GM12878 (cell line): Measurements from ENCODE around the gene CLASP1. TPM values are rescaled to one million over a fixed set of nuclear protein-coding genes. Genes with fewer than 3 reads are reported as not detected.
A peak's percentile ranks its signal among the peaks of the same experiment; 100 is the strongest.
"Not testable (repeated sequence)": the region's sequence is repeated elsewhere in the genome, so short reads cannot be mapped to it uniquely, and the experiment has no call there.

Source experiments
- ATAC-seq: fragments of 200-7000 bp; cut with Tn5 transposase; 3 replicates; pipeline ENCODE4 v1.9.1; 2020; ENCODE audit warnings: mild to moderate bottlenecking, moderate library complexity
- BruUV-seq: library from RNA; stranded (reverse); fragments of 400-500 nt; replicated peaks from 2 replicates; lab custom pipeline; 2021; lab: Mats Ljungman, UMichigan
- CTCF ChIA-PET: fragments of 300-600 bp; sonication (Branson Sonifier 250); formaldehyde crosslinking; extraction: SDS; loops from one replicate; lab custom pipeline; 2021; ENCODE audit warnings: inconsistent platforms; lab: Yijun Ruan, JAX
- POLR2A ChIA-PET: fragments of 350-600 bp; formaldehyde crosslinking; extraction: SDS; loops from one replicate; lab custom pipeline; 2021; ENCODE audit warnings: inconsistent platforms; lab: Charles Lee
- RAD21 ChIA-PET: fragments of 300-600 bp; sonication (Branson Sonifier 250); formaldehyde crosslinking; loops from one replicate; lab custom pipeline; 2023; ENCODE audit warnings: antibody characterized with exemption; ENCODE audit not compliant: unreplicated experiment; lab: Charles Lee
- SMC1A ChIA-PET: fragments of 300-600 bp; sonication (Branson Sonifier 250); formaldehyde crosslinking; loops from one replicate; lab custom pipeline; 2023; ENCODE audit not compliant: unreplicated experiment, uncharacterized antibody; lab: Charles Lee
- DNase-seq: peaks from one replicate; pipeline ENCODE4 v3.0.0-alpha.2; 2011; ENCODE audit warnings: low read depth, low spot score
- FAIRE-seq: peaks from 3 replicates; lab custom pipeline; 2011; peaks lifted over from hg19 to GRCh38; lab: Jason Lieb, UNC
- H2AFZ ChIP-seq: 2 replicates; pipeline ENCODE4 v1.6.0; 2011; ENCODE audit warnings: low read depth, low read length, control low read depth; ENCODE audit not compliant: control insufficient read depth
- H3K27ac ChIP-seq: 2 replicates; pipeline ENCODE4 v1.5.1; 2011; ENCODE audit warnings: control low read depth; ENCODE audit not compliant: control insufficient read depth, insufficient read depth
- H3K27me3 ChIP-seq, 2 experiments: replicated peaks in 1 of 2; 2 replicates each; pipeline versions ENCODE4 v1.6.0 to v1.6.1; 2011; ENCODE audit warnings: low read length in 1 of 2; ENCODE audit not compliant: control insufficient read depth in 2 of 2, insufficient read depth in 2 of 2
- H3K36me3 ChIP-seq, 2 experiments: 2 replicates each; pipeline ENCODE4 v1.5.1; 2011; ENCODE audit warnings: low read length in 1 of 2; ENCODE audit not compliant: control insufficient read depth in 2 of 2, insufficient read depth in 2 of 2
- H3K4me1 ChIP-seq: 2 replicates; pipeline ENCODE4 v1.6.1; 2011; ENCODE audit warnings: mild to moderate bottlenecking, low read length, moderate library complexity, mixed read lengths; ENCODE audit not compliant: control insufficient read depth, insufficient read depth
- H3K4me2 ChIP-seq: 2 replicates; pipeline ENCODE4 v1.6.0; 2011; ENCODE audit warnings: control low read depth; ENCODE audit not compliant: control insufficient read depth, insufficient read depth
- H3K4me3 ChIP-seq: fragments of 200-600 bp; sonication (generic); 2 replicates; pipeline ENCODE4 v1.5.1; 2016
- H3K79me2 ChIP-seq: 2 replicates; pipeline ENCODE4 v1.6.0; 2011; ENCODE audit warnings: low read length; ENCODE audit not compliant: control insufficient read depth, insufficient read depth
- H3K9ac ChIP-seq: 2 replicates; pipeline ENCODE4 v1.8.0; 2011; ENCODE audit warnings: low read length, control low read depth, mixed read lengths; ENCODE audit not compliant: control insufficient read depth, insufficient read depth
- H3K9me3 ChIP-seq: replicated peaks from 3 replicates; pipeline ENCODE4 v1.5.1; 2011; ENCODE audit warnings: mild to moderate bottlenecking, low read length; ENCODE audit not compliant: control insufficient read depth, insufficient read depth
- H4K20me1 ChIP-seq: 2 replicates; pipeline ENCODE4 v1.6.0; 2011; ENCODE audit not compliant: control insufficient read depth, insufficient read depth
- ATF7 ChIP-seq: fragments of 450-650 bp; IDR thresholded peaks from 2 replicates; pipeline ENCODE4 v1.6.1; 2016; ENCODE audit warnings: low read depth, mild to moderate bottlenecking
- BCL11A ChIP-seq: IDR thresholded peaks from 2 replicates; pipeline ENCODE4 v1.6.1; 2011; ENCODE audit warnings: low read depth, low read length
- BHLHE40 ChIP-seq, 2 experiments: fragments of 450-650 bp in 1 of 2; IDR thresholded peaks; 2 replicates each; pipeline ENCODE4 v1.6.1; 2011 to 2017; ENCODE audit warnings: low read depth in 2 of 2, borderline replicate concordance in 1 of 2, improper control_type of control experiment in 1 of 2, low read length in 1 of 2, mild to moderate bottlenecking in 1 of 2
- BMI1 ChIP-seq: fragments of 450-650 bp; IDR thresholded peaks from 2 replicates; pipeline ENCODE4 v1.6.1; 2016; ENCODE audit warnings: mild to moderate bottlenecking, moderate library complexity, borderline replicate concordance
- DPF2 ChIP-seq: fragments of 450-650 bp; IDR thresholded peaks from 2 replicates; pipeline ENCODE4 v1.6.1; 2017; ENCODE audit warnings: mild to moderate bottlenecking
- GATAD2B ChIP-seq: fragments of 450-650 bp; conservative IDR thresholded peaks from 2 replicates; pipeline ENCODE4 v1.6.1; 2017; ENCODE audit warnings: low read depth, mild to moderate bottlenecking, moderate library complexity
- HDGF ChIP-seq: fragments of 450-650 bp; IDR thresholded peaks from 2 replicates; pipeline ENCODE4 v1.6.1; 2016; ENCODE audit warnings: antibody characterized with exemption
- IKZF1 ChIP-seq: fragments of 450-650 bp; conservative IDR thresholded peaks from 2 replicates; pipeline ENCODE4 v1.6.1; 2017; ENCODE audit warnings: antibody characterized with exemption, mild to moderate bottlenecking
- MEF2B ChIP-seq: fragments of 450-650 bp; IDR thresholded peaks from 2 replicates; pipeline ENCODE4 v1.6.1; 2018; ENCODE audit warnings: mild to moderate bottlenecking, moderate library complexity; ENCODE audit not compliant: partially characterized antibody, poor library complexity, severe bottlenecking
- MTA2 ChIP-seq: fragments of 450-650 bp; IDR thresholded peaks from 2 replicates; pipeline ENCODE4 v1.6.1; 2016; ENCODE audit warnings: low read depth, mild to moderate bottlenecking, moderate library complexity
- NBN ChIP-seq: fragments of 450-650 bp; IDR thresholded peaks from 2 replicates; pipeline ENCODE4 v1.6.1; 2016
- NR2F1 ChIP-seq: fragments of 450-650 bp; conservative IDR thresholded peaks from 2 replicates; pipeline ENCODE4 v1.6.1; 2017; ENCODE audit warnings: mild to moderate bottlenecking
- POU2F2 ChIP-seq: IDR thresholded peaks from 3 replicates; pipeline ENCODE4 v1.6.1; 2011; ENCODE audit warnings: low read depth, mild to moderate bottlenecking, low read length, borderline replicate concordance
- RUNX3 ChIP-seq: IDR thresholded peaks from 2 replicates; pipeline ENCODE4 v1.6.1; 2012; ENCODE audit warnings: low read length, inconsistent platforms
- SMARCA5 ChIP-seq: fragments of 450-650 bp; IDR thresholded peaks from 2 replicates; pipeline ENCODE4 v1.6.1; 2017; ENCODE audit warnings: mild to moderate bottlenecking
- ZNF217 ChIP-seq: fragments of 450-650 bp; IDR thresholded peaks from 2 replicates; pipeline ENCODE4 v1.6.1; 2017; ENCODE audit warnings: antibody characterized with exemption, mild to moderate bottlenecking
- ZNF24 ChIP-seq: fragments of 450-650 bp; IDR thresholded peaks from 2 replicates; pipeline ENCODE4 v1.6.1; 2017; ENCODE audit warnings: antibody characterized with exemption, mild to moderate bottlenecking
- WGBS: methylation state at CpG from one replicate; pipeline ENCODE4 v1.1.6; 2016; ENCODE audit warnings: low lambda C conversion rate; ENCODE audit not compliant: insufficient replicate concordance, insufficient coverage; ENCODE audit errors: missing lambda C conversion rate; 5-methylcytosine and 5-hydroxymethylcytosine counted together
- in situ Hi-C: fragments of 300-500 bp; cut with MboI; formaldehyde crosslinking; loops from 9 replicates; pipeline ENCODE4 v1.14.3; 2018; ENCODE audit warnings: mixed read lengths
- intact Hi-C: fragments of 100-400 bp; cut with micrococcal nuclease; formaldehyde crosslinking; loops from one replicate; pipeline ENCODE4 v1.14.2; 2022; ENCODE audit not compliant: unreplicated experiment
- polyA plus RNA-seq, 11 experiments: library from polyadenylated mRNA; depleted of rRNA in 4 of 11; unstranded in 6 of 11; stranded (reverse) in 5 of 11; fragments of >200 nt; fragmentation: Nextera tagmentation in 4 of 11; fragmentation: Illumina TruSeq in 1 of 11; extraction: Ambion mirVana in 4 of 11; extraction: Trizol in 1 of 11; gene quantifications; 1 replicate in 1 of 11; 2 replicates in 10 of 11; pipeline versions ENCODE4 v1.2.1 to v1.2.3, GENCODE V29; 2011 to 2016; ENCODE audit warnings: inconsistent platforms in 2 of 11, missing spikeins in 2 of 11, low read depth in 1 of 11
- total RNA-seq, 4 experiments: library from RNA; depleted of rRNA in 3 of 4; stranded (reverse); fragments of >200 nt in 3 of 4; fragmentation: Illumina TruSeq in 1 of 4; extraction: Trizol in 1 of 4; gene quantifications; 2 replicates each; pipeline versions ENCODE4 v1.2.1 to v1.2.3, GENCODE V29; 2013 to 2021
- TF ChIP-seq, protein P1 (sequence below): fragments of 450-650 bp; IDR thresholded peaks from 2 replicates; pipeline ENCODE4 v1.6.1; 2016; ENCODE audit warnings: mild to moderate bottlenecking
- TF ChIP-seq, protein P2 (sequence below): fragments of 450-650 bp; IDR thresholded peaks from 2 replicates; pipeline ENCODE4 v1.6.1; 2017; ENCODE audit warnings: mild to moderate bottlenecking, low read depth, inconsistent platforms; ENCODE audit not compliant: poor library complexity, severe bottlenecking
- TF ChIP-seq, protein P3 (sequence below): fragments of 450-650 bp; IDR thresholded peaks from 2 replicates; pipeline ENCODE4 v1.6.1; 2017; ENCODE audit warnings: low read depth, mild to moderate bottlenecking, moderate library complexity

The CLASP1 gene
- total and polyA plus RNA-seq, 10 of the 15 experiments (the other 5 are each of a cell fraction or from before 2014, with no cell fraction given) = 1.4 to 62.4 (median 32.9) TPM

DNA sequence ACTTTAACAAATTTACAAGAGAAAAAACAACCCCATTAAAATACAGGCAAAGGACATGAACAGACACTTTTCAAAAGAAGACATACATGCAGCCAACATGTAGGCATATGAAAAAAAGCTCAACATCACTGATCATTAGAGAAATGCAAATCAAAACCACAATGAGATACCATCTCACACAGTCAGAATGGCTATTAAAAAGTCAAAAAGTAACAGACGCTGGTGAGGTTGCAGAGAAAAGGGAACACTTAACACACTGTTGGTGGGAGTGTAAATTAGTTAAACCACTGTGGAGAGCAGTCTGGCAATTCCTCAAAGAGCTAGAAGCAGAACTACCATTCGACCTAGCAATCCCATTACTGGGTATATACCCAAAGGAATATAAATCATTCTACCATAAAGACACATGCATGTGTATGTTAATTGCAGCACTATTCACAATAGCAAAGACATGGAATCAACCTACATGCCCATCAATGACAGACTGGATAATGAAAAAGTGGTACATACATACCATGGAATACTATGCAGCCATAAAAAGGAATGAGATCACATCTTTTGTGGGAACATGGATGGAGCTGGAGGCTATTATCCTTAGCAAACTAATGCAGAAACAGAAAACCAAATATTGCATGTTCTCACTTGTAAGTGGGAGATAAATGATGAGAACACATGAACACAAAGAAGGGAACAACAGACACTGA lies 96.6 kb downstream of the CLASP1 start:
- BruUV-seq, in situ Hi-C loops, intact Hi-C loops, H3K36me3 ChIP-seq, H2AFZ ChIP-seq, H3K4me2 ChIP-seq, H3K9ac ChIP-seq, H3K27ac ChIP-seq, H4K20me1 ChIP-seq, FAIRE-seq, H3K27me3 ChIP-seq, RAD21 ChIA-PET: not testable (repeated sequence)
- peaks cover 67% of the 10 kb centered on the region for H3K79me2 ChIP-seq
- peaks cover 16% of the 10 kb centered on the region for H3K9me3 ChIP-seq
- DNase-seq (peak; percentile 58), ATAC-seq (peak; percentile 75)
- H3K4me1 ChIP-seq = peaks cover 20% of the 10 kb centered on the region
- ChIA-PET SMC1A (interaction anchor here (0.6 to 2.0 kb wide), 11 partner anchors 9 to 96 kb away, joined by 3 to 15 read pairs (median 3); partner anchors contain the start of genes CLASP1 and RNU4ATAC), CTCF (interaction anchor here (0.8 kb wide), 2 partner anchors 12 to 21 kb away, joined by 3 read pairs; no protein-coding TSS in a partner anchor), POLR2A (interaction anchor here (0.6 to 2.2 kb wide), 7 partner anchors 9 to 184 kb away, joined by 3 to 11 read pairs (median 4); partner anchors contain the start of gene NIFK)
- WGBS = 3% methylated on average over 2 of the region's 2 CpGs
- peak overlapping the region; percentile 9; the same call in 1 of the 2 replicates for H3K4me3 ChIP-seq
- TF ChIP-seq BCL11A (peak; percentile 40; the same call in 1 of the 2 replicates), RUNX3 (peak; percentile 45), POU2F2 (peak; percentile 66; the same call in 1 of the 3 replicates), MEF2B (peak; percentile 66), ZNF24 (peak; percentile 54; the same call in 1 of the 2 replicates), IKZF1 (peak; percentile 66), NBN (peak; percentile 85), HDGF (0 out of 2 replicates have a peak, but pooled peaks have one; percentile 31), MTA2 (peak; percentile 96), ATF7 (peak; percentile 73), BHLHE40 (IDR thresholded peaks at IDR 0.05; ENCODE audit: borderline replicate concordance in 1 of 2, low read depth in 2 of 2, low read length in 1 of 2) (peak in 1 of 2 experiments; percentile 32; a peak in 1 of 4 replicates), DPF2 (peak; percentile 65), NR2F1 (0 out of 2 replicates have a peak, but pooled peaks have one; percentile 11), SMARCA5 (peak; percentile 87; the same call in 1 of the 2 replicates), GATAD2B (0 out of 2 replicates have a peak, but pooled peaks have one; percentile 49), BMI1 (0 out of 2 replicates have a peak, but pooled peaks have one; percentile 37), ZNF217 (peak; percentile 83)
- TF ChIP-seq, protein P1, sequence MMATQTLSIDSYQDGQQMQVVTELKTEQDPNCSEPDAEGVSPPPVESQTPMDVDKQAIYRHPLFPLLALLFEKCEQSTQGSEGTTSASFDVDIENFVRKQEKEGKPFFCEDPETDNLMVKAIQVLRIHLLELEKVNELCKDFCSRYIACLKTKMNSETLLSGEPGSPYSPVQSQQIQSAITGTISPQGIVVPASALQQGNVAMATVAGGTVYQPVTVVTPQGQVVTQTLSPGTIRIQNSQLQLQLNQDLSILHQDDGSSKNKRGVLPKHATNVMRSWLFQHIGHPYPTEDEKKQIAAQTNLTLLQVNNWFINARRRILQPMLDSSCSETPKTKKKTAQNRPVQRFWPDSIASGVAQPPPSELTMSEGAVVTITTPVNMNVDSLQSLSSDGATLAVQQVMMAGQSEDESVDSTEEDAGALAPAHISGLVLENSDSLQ = peak; percentile 17; the same call in 1 of the 2 replicates
- TF ChIP-seq, protein P2, sequence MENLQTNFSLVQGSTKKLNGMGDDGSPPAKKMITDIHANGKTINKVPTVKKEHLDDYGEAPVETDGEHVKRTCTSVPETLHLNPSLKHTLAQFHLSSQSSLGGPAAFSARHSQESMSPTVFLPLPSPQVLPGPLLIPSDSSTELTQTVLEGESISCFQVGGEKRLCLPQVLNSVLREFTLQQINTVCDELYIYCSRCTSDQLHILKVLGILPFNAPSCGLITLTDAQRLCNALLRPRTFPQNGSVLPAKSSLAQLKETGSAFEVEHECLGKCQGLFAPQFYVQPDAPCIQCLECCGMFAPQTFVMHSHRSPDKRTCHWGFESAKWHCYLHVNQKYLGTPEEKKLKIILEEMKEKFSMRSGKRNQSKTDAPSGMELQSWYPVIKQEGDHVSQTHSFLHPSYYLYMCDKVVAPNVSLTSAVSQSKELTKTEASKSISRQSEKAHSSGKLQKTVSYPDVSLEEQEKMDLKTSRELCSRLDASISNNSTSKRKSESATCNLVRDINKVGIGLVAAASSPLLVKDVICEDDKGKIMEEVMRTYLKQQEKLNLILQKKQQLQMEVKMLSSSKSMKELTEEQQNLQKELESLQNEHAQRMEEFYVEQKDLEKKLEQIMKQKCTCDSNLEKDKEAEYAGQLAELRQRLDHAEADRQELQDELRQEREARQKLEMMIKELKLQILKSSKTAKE = peak; percentile 62
- TF ChIP-seq, protein P3, sequence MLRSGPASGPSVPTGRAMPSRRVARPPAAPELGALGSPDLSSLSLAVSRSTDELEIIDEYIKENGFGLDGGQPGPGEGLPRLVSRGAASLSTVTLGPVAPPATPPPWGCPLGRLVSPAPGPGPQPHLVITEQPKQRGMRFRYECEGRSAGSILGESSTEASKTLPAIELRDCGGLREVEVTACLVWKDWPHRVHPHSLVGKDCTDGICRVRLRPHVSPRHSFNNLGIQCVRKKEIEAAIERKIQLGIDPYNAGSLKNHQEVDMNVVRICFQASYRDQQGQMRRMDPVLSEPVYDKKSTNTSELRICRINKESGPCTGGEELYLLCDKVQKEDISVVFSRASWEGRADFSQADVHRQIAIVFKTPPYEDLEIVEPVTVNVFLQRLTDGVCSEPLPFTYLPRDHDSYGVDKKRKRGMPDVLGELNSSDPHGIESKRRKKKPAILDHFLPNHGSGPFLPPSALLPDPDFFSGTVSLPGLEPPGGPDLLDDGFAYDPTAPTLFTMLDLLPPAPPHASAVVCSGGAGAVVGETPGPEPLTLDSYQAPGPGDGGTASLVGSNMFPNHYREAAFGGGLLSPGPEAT = peak; percentile 46; the same call in 1 of the 2 replicates
